Uterus (tissue), 2 donors: ENCODE results near the gene SET.

ENCODE experiments used
- POLR2A ChIP-seq, 2 donors: fragments of 450-650 bp; IDR thresholded peaks; one replicate each; pipeline ENCODE4 v1.6.1; 2016; ENCODE audit warnings: antibody characterized with exemption in 2 of 2, mild to moderate bottlenecking in 1 of 2, moderate library complexity in 1 of 2
- TF ChIP-seq, protein P1 (sequence below), 4 experiments: fragments of 200-600 bp in 2 of 4; fragments of 450-650 bp in 2 of 4; sonication (generic) in 2 of 4; IDR thresholded peaks; one replicate each; pipeline ENCODE4 v1.5.1; 2016 to 2019; ENCODE audit warnings: antibody characterized with exemption in 4 of 4, mild to moderate bottlenecking in 2 of 4, moderate library complexity in 1 of 4

- TF ChIP-seq, protein P1, sequence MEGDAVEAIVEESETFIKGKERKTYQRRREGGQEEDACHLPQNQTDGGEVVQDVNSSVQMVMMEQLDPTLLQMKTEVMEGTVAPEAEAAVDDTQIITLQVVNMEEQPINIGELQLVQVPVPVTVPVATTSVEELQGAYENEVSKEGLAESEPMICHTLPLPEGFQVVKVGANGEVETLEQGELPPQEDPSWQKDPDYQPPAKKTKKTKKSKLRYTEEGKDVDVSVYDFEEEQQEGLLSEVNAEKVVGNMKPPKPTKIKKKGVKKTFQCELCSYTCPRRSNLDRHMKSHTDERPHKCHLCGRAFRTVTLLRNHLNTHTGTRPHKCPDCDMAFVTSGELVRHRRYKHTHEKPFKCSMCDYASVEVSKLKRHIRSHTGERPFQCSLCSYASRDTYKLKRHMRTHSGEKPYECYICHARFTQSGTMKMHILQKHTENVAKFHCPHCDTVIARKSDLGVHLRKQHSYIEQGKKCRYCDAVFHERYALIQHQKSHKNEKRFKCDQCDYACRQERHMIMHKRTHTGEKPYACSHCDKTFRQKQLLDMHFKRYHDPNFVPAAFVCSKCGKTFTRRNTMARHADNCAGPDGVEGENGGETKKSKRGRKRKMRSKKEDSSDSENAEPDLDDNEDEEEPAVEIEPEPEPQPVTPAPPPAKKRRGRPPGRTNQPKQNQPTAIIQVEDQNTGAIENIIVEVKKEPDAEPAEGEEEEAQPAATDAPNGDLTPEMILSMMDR (IDR thresholded peaks at IDR 0.05) = no peak
- no peak for TF ChIP-seq POLR2A (IDR thresholded peaks at IDR 0.05)
Observed at GRCh38 chr9:128683340-128684064, 5.5 kb upstream of the SET start.
